Fibroblast of skin of scalp (primary cell): ENCODE measurements around the gene PARD3B.

Source experiments
- DNase-seq: peaks from one replicate; pipeline ENCODE4 v3.0.0-alpha.2; 2013

PARD3B gene

DNA sequence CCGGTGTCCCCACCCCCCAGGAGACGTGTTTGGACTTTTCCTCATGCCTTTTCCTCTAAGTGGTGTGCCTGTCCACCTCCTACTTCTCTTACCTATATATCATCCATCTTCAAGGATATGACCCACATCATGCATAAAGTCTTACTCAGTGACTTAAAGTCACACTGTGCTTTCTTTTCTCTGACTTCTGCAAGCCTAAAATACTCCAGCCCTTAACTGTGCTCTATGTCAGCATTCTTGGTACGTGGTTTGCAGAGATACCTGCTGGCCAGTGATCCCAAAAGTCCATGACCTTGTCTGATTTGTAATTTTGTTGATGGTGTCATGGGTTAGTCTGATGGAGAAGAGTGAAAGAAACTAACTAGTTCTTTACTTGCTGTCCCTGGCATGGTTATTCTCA, 743.4 kb downstream of the PARD3B start:
- DNase-seq, result no peak

DNA sequence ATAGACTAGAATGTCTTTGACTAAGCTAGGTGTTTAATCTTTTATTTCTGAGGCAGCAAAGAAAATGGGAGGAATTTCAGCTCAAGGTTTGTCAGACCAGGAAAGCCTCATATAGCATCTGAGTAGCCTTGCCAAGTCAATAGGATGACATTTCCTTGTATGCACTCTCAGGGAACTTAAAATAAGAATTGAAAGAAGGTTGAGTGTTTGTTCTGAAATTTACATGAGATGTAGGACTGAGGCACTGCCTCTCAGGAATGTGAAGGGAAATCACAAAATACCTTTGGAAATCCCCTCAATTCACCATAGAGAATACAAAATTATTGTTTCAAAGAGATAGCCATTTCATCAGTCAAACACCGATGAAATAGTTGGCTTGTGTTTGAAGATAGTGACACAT, 745.0 kb downstream of the PARD3B start:
- no peak for DNase-seq

- DNase-seq, result no peak
These were observed 747.5 kb downstream of the PARD3B start for GRCh38 chr2:205292665-205293295.

DNA sequence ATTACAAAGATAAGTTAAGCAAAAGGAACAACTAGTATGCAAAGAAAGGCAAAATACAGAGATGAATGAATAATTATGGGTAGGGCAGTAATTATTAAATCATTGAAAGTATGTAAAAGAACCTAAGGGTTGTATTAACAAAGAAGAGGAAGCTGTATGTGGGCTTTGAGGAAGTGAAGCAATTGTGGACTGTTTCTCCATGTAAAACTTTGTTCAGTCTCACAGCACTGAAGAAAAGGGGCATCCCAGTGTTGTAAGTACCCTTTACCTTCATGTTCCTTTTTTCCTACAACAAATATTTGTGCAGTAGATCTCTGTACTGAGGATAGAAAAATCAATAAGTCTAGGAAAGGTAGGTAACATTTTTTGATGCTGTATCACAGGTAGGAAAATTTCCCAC, 748.3 kb downstream of the PARD3B start:
- DNase-seq, result no peak

GRCh38 chr2:205296959-205297358, 751.7 kb downstream of the PARD3B start:
- no peak for DNase-seq

- no peak for DNase-seq
These were observed 752.1 kb downstream of the PARD3B start for GRCh38 chr2:205297368-205297767.

DNA sequence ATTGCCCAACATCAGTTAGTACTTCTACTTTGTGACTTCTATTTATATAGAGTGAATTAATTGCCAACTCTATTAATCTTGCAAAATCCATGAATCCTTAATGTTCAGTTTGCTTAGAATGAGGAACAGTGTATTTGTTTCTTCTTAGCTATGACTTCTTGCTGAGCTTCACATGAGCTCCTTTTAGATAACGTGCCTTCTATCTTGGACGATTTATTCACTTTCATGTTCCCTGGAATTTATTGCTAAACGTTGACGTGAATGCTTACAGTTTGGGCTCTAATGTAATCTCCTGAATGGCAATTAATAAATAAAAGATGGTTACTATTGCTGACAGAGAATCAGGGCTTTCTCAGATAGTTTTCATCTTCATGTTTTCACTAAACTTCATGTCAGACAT, 752.6 kb downstream of the PARD3B start:
- no peak for DNase-seq

- DNase-seq, result peak; percentile 14
These were observed 765.9 kb downstream of the PARD3B start for GRCh38 chr2:205311201-205311600.

DNA sequence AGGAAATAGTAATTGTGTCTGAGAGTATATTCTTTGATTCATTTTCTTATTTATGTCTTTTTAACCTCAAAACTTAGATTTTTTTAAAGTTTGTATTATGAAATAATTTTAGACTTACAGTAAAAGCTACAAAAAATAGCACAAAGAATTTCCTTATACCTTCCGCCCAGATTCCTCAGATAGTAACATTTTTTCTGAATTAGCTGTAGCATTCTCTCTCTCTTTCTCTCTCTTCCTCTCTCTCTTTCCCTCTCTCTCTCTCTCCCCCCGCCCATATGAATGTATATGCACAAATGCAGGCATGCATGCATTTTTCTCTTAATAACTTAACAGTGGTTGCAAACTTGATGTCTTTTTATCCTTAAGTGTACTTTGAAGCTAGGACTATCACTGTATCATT, 776.0 kb downstream of the PARD3B start:
- DNase-seq, result peak; percentile 91

DNA sequence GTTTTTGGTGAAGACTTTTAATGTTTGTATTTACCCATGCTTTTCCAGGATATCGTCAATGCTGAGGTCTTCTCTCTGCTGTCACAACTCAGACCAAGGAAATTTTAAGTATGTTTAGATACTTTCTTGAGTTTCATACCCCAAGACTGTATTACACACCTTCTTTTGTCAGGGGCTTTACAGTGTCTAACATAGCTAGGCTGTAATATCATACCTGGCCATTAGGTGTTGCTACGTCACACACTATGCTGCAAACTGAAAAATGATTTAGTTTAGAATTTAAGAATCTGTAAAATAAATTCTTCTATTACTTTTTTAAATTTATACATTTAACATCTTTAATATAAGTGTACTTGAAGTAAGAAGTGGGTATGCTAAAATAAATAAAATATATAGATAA, 778.7 kb downstream of the PARD3B start:
- DNase-seq, result no peak

GRCh38 chr2:205324355-205324754, 779.1 kb downstream of the PARD3B start:
- no peak for DNase-seq

DNA sequence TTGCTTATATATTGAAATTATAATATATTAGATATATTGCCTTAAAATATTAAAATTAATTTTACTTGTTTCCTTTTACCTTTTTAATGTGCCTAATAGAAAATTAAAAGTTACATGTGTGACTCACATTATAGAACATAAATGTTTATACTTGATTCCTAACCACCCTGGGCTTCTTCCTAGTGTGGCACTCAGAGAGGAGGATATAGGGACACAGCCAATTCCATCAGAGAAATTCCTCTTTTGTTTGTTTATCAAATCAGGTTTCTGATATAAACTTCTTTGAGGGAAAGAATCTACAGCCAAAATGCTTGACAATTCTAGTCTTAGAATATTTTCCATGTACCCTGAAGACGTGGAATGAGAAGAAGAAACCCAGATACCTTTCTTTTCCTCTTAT, 788.1 kb downstream of the PARD3B start:
- DNase-seq, result no peak

DNA sequence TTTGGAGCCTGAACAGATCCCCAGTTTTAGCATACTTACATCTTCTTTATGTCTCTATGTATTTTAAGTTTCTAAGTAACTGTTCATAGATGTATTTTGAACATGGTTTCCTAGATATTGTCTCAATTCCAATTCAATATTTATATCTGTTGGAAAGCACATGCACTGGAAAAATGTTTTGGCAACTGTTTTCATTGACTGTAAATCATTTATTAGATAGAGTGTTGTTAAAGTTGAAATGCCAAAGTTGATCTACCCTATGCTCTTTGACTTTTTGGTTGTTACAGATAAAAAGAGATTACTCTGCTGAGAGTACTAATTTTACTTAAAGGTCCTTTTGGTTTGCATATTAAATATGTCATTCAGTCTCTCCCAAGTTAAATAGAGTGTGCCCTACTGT, 792.0 kb downstream of the PARD3B start:
- no peak for DNase-seq

- DNase-seq, result no peak
These were observed 792.9 kb downstream of the PARD3B start for GRCh38 chr2:205338156-205338555.

DNA sequence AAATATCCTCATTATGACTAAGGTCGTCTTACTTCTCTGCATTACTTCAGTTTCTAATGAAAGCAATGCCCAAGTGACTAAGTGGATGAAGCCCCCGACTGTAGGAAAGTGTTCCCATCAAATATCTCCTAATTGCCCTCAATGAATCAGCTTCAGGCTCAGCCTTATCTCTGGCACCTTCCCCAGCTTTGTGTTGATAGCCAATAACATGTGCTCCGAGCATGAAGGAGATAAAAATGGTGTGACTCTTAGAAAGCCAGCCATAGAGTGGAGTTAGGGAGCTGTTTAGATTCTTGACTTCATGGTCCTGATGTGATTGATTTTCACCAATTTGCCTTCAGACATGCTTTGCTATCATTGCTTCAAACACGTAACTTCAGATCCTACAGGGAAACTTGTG, 797.8 kb downstream of the PARD3B start:
- no peak for DNase-seq

DNA sequence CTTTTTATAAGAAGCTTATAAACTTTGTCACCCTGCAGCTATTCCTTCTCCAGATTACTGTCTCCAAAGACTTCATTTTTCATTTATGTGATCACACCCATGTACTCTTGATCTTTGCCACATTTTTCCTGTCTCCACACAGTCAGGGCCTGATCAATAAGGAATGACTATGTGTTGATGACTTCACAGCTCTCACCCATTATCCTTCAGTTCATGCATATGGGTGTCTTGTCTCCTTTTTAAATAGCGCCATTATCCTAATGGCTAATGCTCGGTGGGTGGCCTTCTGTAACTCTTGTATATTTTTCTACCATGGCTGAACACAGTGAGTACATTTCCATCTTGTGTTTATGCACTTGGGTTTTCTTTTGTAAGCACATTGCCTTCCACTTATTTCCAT, 801.4 kb downstream of the PARD3B start:
- no peak for DNase-seq

GRCh38 chr2:205347899-205348298, 802.6 kb downstream of the PARD3B start:
- no peak for DNase-seq

DNA sequence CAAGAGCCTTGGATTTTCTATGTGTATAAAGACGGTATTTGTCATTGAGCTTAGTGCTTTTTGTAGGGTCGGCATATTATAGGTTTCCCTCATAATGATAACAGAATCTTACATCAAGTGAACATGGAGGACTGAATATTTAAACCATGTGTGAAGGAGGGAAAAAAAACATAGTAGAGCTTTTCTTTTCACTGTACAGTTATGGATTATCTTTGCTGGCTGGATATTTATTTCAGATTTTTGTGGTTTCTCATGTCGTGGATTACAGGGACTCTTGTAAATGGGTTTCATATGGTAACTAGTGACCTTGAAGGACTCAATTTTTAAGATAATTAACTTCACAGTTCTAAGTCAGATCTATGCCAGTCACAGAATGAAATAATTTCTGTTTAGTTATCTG, 806.8 kb downstream of the PARD3B start:
- peak; percentile 83 for DNase-seq

- DNase-seq, result peak; percentile 93
These were observed 807.3 kb downstream of the PARD3B start for GRCh38 chr2:205352593-205352992.

DNA sequence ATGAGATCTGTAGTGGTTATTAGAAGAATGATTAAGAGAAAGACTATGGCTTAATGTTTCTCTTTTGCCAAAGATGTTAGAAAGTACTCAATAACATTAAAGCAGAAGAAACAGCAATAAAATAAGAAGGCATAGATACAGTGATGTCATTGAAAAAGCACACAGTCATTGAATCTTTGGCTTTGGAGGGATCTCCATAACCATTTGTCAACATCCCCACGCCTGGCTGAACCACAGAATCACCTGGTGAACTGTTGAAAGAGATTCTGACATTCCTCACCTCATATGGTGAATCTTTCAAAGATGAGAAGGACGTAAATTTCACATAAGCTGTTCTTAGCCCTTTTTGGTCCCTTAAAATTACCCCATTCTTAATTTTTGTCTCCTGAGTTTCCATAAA, 812.5 kb downstream of the PARD3B start:
- no peak for DNase-seq

GRCh38 chr2:205358351-205358815, 813.1 kb downstream of the PARD3B start:
- peak; percentile 90 for DNase-seq

DNA sequence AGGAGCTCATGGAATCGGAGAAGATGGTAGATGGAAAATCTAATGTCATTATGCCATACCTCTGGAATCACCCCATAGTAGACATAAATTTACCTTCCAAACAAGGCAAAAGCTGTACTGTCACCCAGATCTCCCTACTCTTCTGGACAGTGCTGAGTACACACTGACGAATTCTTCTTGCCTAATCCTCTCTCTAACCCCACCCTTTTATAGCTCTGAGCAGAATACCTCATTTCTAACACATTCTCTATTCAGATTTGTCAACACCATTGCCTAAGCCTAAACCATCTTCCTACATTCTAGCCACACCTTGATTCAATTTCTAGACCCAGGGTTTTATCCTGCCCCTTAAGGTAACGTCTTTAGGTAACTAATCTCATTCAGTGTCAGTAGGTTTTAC, 816.0 kb downstream of the PARD3B start:
- DNase-seq, result no peak

DNA sequence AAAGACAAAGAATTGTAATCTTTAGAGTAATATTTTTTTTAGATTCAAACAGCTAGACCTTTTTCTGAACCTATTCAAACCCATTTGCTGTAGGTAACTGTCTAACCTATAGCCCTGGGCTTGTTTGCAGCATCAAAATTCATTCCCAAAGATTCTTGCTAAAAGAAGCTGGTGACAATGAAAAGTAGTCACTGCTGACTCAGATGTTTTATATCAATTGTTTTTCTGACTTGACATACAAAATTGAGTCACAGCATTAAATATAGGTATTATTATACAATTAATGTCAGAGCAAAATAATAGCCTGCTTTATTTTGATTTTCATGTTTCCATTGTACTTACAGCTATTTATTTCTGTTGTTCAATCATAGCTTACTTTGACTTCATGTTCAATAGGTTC, 816.7 kb downstream of the PARD3B start:
- DNase-seq, result no peak

GRCh38 chr2:205364261-205364660, 819.0 kb downstream of the PARD3B start:
- DNase-seq, result no peak

DNA sequence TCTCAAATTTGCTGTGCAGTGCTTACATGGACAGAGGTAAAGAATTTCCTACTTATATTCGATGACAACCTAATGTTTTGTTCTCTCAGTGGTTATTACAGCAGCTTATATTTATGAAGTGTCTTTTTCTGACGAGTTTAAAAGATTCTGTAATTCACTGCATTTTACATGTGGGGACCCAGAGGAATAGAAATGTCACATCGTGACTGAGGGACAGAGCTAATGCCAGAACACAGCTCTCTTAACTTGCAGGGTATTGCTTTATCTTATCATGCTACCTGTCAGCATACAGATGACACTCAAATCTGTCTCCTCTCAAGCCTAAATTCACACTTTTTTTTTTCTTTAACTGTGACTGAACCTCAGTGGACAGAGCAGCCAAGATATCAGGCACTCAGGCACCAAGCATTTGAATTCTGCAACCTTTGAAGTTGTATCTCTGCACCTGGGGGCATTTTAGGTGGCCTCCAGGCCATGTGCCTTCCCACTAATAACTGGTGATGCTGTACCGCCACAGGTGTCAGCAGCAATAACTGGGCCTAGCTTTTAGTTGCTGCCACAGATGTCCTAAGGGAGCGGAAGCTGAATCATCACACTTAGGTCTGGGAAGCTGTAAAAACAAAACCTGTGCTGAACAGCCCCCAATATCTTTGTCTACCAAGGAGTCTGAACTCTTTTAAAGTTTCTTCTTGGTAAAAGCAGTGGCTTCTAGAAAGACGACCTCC, 821.2 kb downstream of the PARD3B start:
- no peak for DNase-seq
